Activated T-cell treated with anti-CD3 and anti-CD28 coated beads, Interleukin-2, amount 50 U/mL, for 24 hours (primary cell): ENCODE data around the gene PLIN5.
A peak's percentile ranks its signal among the peaks of the same experiment; 100 is the strongest.

Source experiments
- DNase-seq: peaks from one replicate; pipeline ENCODE4 v3.0.0-alpha.2; 2020
- H3K27ac Mint-ChIP-seq: 2 replicates; pipeline ENCODE4 v1.8.0; 2020; ENCODE audit warnings: mild to moderate bottlenecking, mixed read lengths
- H3K27me3 Mint-ChIP-seq: 2 replicates; pipeline ENCODE4 v1.8.0; 2020; ENCODE audit warnings: mixed read lengths
- H3K36me3 Mint-ChIP-seq: 2 replicates; pipeline ENCODE4 v1.8.0; 2020; ENCODE audit warnings: low read depth, mixed read lengths
- H3K4me1 Mint-ChIP-seq: 2 replicates; pipeline ENCODE4 v1.8.0; 2020; ENCODE audit warnings: low read depth, mixed read lengths
- H3K4me3 Mint-ChIP-seq: 2 replicates; pipeline ENCODE4 v1.8.0; 2020; ENCODE audit warnings: mild to moderate bottlenecking, moderate library complexity, mixed read lengths
- H3K9me3 Mint-ChIP-seq: 2 replicates; pipeline ENCODE4 v1.8.0; 2020; ENCODE audit warnings: mixed read lengths

The PLIN5 gene

DNA sequence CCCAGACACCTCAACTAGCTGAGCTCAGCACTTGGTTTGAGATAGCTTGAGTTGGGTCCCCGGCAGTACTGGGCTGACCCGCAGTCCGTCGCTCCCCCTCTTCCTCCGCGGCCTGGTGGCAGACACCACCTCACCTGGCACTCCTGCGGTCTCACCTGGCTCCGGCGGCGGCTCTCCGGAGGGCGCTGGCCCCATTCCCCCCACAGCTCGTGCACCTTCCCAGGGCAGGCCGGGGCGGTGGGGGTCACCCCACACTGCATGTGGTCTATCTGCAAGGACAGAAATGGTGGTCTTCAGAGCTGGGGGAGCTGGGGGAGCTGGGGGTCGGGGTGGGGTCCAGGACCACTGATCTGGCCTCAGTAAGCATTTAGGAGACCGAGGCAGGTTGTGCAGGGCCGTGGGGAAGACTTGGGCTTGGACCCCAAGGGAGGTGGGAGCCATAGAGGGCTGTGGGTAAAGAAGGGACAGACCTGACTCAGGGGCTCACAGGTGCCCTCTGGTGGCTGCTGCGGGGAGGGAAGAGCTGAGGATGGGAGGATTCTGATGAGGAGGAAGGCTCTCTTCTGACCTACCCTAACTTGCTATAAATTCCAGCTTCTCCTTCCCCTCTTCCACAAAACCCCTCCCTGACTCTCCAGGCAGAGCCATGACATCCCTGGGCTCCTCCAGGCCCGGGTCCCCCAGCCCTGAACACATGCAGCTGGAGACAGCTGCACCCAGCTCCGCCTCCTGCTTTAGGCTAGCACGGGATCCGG lies 10.0 kb downstream of the PLIN5 start:
- H3K27ac Mint-ChIP-seq: no peak overlapping the region
- no peaks in the 10 kb centered on the region for H3K9me3 Mint-ChIP-seq
- H3K36me3 Mint-ChIP-seq: no peaks in the 10 kb centered on the region
- peak; percentile 77 for DNase-seq
- no peaks in the 10 kb centered on the region for H3K27me3 Mint-ChIP-seq
- H3K4me3 Mint-ChIP-seq: no peak overlapping the region
- H3K4me1 Mint-ChIP-seq: no peaks in the 10 kb centered on the region

DNA sequence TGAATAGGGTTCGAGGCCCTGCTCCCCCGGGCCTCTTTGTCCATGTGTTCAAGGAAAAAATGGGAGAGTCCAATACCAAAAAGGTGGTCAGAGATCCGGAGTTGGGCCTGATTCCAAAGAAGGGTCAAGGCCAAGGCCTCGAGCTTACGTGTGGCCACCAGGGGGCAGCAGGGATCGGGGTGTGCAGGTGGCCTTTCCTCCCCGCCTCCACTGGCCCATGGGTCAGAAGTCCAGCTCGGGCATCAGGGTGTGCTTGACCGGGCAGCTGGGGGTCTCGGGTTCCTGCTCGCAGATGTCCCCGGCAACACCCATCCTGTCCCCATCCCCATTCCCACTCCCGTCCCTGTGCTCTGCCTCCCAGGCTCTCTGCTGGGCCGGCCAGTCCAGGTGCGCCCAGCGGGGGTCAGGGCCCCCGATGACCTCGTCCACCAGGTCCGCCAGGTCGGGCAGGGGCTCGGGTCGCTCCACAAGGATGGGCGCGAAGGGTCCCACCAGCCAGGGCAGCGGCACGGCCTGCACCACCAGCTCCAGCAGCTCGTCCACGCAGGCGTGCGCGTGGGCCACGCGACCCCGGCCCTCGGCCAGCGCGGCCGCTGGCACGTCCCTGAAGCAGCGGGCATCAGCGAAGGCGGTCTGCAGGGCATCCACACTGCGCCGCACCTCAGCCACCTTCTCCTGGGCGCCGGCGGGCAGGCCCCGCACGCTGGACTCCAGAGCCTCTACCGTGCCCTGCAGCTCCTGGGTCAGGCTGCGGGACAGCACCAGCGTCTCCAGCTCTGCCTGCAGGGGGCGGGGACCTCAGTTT lies 11.5 kb downstream of the PLIN5 start:
- H3K36me3 Mint-ChIP-seq: no peaks in the 10 kb centered on the region

GRCh38 chr19:4522291-4523002 lies 12.6 kb downstream of the PLIN5 start:
- Mint-ChIP-seq H3K4me1 (no peaks in the 10 kb centered on the region), H3K9me3 (no peaks in the 10 kb centered on the region), H3K4me3 (no peak overlapping the region), H3K36me3 (no peaks in the 10 kb centered on the region), H3K27ac (no peak overlapping the region), H3K27me3 (peaks cover 5% of the 10 kb centered on the region)
- no peak for DNase-seq

More for the DNA sequence above, 11.5 kb downstream of the PLIN5 start:
- H3K4me3 Mint-ChIP-seq: no peak overlapping the region
- H3K9me3 Mint-ChIP-seq: no peaks in the 10 kb centered on the region
- peaks cover 5% of the 10 kb centered on the region for H3K27me3 Mint-ChIP-seq
- no peaks in the 10 kb centered on the region for H3K4me1 Mint-ChIP-seq
- H3K27ac Mint-ChIP-seq: no peak overlapping the region
- peak; percentile 51 for DNase-seq

- no peaks in the 10 kb centered on the region for H3K9me3 Mint-ChIP-seq
- no peaks in the 10 kb centered on the region for H3K4me1 Mint-ChIP-seq
Observed at GRCh38 chr19:4521888-4522242, 13.2 kb downstream of the PLIN5 start.

GRCh38 chr19:4521170-4521887 lies 13.7 kb downstream of the PLIN5 start:
- H3K4me1 Mint-ChIP-seq: no peaks in the 10 kb centered on the region
- no peak overlapping the region for H3K4me3 Mint-ChIP-seq
- H3K27me3 Mint-ChIP-seq: peaks cover 5% of the 10 kb centered on the region
- H3K27ac Mint-ChIP-seq: no peak overlapping the region
- no peak for DNase-seq
- H3K9me3 Mint-ChIP-seq: no peaks in the 10 kb centered on the region
- H3K36me3 Mint-ChIP-seq: no peaks in the 10 kb centered on the region

More at GRCh38 chr19:4521888-4522242, 13.2 kb downstream of the PLIN5 start:
- H3K27me3 Mint-ChIP-seq: peaks cover 5% of the 10 kb centered on the region
- H3K36me3 Mint-ChIP-seq: no peaks in the 10 kb centered on the region
- H3K4me3 Mint-ChIP-seq: no peak overlapping the region
- no peak for DNase-seq
- no peak overlapping the region for H3K27ac Mint-ChIP-seq

DNA sequence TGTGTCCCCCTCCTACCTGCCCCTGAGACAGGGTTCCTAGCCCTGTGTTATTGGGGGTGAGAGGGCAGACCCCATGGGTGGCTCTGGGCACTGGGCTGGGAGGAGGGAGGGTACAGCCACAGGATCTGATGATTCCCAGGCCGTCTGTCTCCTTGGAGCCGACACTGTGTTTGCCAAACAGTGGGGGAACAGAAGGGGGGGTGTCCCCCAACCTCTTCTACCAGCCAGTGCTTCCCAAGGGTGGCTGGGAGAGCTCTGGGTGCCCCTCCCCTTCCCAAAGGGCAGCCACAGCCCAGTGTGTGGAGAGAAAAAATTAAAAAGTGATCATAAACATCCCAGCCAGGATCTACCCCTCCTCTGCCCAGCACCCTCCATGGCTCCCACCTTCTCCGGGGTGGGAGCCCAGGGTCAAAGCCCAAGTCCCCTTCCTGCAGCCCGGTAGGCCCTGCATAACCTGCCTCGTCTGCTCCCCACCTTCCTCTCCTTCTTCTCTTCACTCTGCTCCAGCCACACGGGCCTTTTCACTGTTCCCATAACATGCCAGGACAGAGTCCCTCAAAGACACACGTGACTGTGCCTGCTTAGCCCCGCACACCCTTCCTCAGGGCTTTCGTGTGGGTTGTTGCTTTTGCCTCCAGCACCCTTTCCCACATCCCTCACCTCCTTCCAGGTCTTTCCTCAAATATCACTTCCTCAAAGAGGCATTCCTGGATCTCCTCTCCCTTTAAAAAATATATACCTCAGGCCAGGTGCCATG lies 15.3 kb downstream of the PLIN5 start:
- peaks cover 5% of the 10 kb centered on the region for H3K27me3 Mint-ChIP-seq
- H3K4me1 Mint-ChIP-seq: no peaks in the 10 kb centered on the region
- no peak for DNase-seq
- no peaks in the 10 kb centered on the region for H3K9me3 Mint-ChIP-seq
- no peak overlapping the region for H3K4me3 Mint-ChIP-seq
- H3K27ac Mint-ChIP-seq: no peak overlapping the region
- no peaks in the 10 kb centered on the region for H3K36me3 Mint-ChIP-seq

GRCh38 chr19:4519172-4519496 lies 15.9 kb downstream of the PLIN5 start:
- no peaks in the 10 kb centered on the region for H3K9me3 Mint-ChIP-seq
- peaks cover 5% of the 10 kb centered on the region for H3K27me3 Mint-ChIP-seq
- no peak overlapping the region for H3K27ac Mint-ChIP-seq
- no peaks in the 10 kb centered on the region for H3K36me3 Mint-ChIP-seq
- no peak overlapping the region for H3K4me3 Mint-ChIP-seq
- DNase-seq: no peak
- H3K4me1 Mint-ChIP-seq: no peaks in the 10 kb centered on the region

DNA sequence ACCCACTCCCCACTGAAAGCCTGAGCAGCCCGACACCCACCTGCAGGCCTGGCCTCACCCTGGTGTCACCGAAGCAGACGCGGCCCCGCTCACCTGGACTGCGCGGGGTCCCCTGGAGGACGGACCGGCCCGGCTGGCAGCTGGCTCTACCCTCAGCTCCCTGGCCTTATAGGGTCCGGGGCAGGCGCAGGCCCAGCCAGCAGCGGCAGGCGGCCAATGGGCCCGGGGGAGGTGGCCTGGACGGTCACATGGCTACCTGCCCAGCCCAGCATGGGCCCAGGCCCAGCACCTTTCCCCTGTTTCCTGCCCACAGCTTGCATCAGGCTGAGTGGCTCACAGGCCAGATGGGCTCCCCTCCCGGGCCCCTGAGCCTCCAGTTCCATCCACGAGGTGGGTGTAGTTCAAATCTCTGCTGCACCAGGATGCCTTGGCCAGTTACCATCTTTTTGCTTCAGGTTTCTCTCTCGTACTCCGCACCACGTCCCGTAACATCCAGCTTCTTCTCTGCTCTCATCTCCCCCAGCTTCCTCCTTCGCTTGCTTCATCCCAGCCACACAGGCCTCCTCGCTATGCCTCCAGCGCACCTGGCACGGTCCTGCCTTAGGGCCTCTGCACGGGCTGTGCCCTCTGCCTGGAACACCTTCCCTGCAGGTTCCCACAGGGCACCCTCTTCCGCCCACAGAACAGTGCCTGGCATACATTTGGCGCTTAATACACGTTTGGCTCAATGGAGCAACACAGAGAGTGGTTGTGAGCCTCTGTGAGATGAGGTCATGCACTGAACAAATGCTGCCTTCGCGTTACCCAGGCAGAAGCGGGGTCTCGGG lies 16.5 kb downstream of the PLIN5 start, which contains the start of gene PLIN4:
TSS of gene PLIN4 (minus strand) at position 142 of the 827 bp plus-strand sequence. CDS start 214 bp downstream, outside the sequence.
- H3K4me1 Mint-ChIP-seq: no peaks in the 10 kb centered on the region
- no peaks in the 10 kb centered on the region for H3K9me3 Mint-ChIP-seq
- H3K27ac Mint-ChIP-seq: no peak within 1 kb of the TSS
- H3K27me3 Mint-ChIP-seq: peaks cover 5% of the 10 kb centered on the region
- DNase-seq: no peak
- no peaks in the 10 kb centered on the region for H3K36me3 Mint-ChIP-seq
- no peak within 1 kb of the TSS for H3K4me3 Mint-ChIP-seq

- Mint-ChIP-seq H3K36me3 (no peaks in the 10 kb centered on the region), H3K4me1 (no peaks in the 10 kb centered on the region), H3K27me3 (peaks cover 5% of the 10 kb centered on the region), H3K27ac (no peak overlapping the region), H3K9me3 (no peaks in the 10 kb centered on the region), H3K4me3 (no peak overlapping the region)
- no peak for DNase-seq
Observed at GRCh38 chr19:4517451-4518057, 17.5 kb downstream of the PLIN5 start.

DNA sequence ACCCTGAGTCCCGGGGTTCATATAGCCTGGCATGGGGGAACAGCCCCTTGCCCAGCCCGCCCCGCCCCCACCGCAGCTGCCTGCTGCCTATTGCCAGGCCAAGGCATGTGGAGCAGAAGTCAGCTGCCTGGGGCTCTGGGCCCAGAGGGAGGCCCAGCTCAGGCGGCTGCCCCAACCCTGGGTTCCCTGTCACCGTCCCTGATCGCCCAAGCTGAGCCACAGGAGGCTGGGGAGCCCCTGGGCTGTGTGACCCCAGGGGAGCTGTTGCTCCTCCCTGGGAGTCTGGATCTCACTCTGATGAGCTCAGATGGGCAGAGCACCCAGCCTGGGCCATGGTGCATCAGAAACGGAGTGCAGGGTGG lies 18.1 kb downstream of the PLIN5 start:
- Mint-ChIP-seq H3K27ac (no peak overlapping the region), H3K27me3 (peaks cover 5% of the 10 kb centered on the region), H3K4me3 (no peak overlapping the region), H3K9me3 (no peaks in the 10 kb centered on the region), H3K4me1 (no peaks in the 10 kb centered on the region), H3K36me3 (no peaks in the 10 kb centered on the region)
- no peak for DNase-seq

DNA sequence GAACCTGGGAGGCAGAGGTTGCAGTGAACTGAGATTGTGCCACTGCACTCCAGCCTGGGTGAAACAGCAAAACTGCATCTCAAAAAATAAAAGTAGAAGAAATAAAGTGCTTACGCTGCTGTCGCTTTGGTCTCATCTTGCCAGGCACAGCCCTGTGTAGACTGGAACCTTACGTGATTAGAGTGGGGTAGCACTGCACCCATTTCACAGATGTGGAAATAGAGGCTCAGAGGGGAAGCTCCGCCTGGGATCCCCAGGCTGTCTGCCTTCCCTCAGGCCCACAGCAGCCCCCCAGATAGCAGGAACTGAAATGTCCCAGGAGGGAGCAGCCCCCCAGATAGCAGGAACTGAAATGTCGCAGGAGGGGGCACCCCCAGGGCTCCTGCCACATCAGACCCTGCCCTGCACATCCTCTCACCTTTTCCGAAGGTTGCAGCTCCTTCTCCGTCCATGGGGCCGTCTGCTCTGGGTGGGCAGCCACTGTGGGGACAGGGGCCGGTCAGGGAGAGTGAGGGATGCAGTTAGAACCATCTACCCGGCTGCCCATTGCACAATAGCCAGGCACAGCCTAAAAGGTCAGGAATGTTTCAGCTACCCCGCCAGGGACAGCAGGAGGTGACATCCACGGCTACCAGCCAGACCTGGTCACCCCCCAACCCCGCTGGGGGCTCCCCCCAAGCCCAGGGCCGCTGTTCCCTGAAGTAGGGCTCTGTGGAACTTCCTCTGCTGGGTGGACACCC lies 18.7 kb downstream of the PLIN5 start:
- DNase-seq: no peak
- Mint-ChIP-seq H3K4me3 (no peak overlapping the region), H3K27me3 (peaks cover 5% of the 10 kb centered on the region), H3K27ac (no peak overlapping the region), H3K4me1 (no peaks in the 10 kb centered on the region), H3K36me3 (no peaks in the 10 kb centered on the region), H3K9me3 (no peaks in the 10 kb centered on the region)

- Mint-ChIP-seq H3K4me1 (no peaks in the 10 kb centered on the region), H3K27ac (no peak overlapping the region), H3K27me3 (peaks cover 5% of the 10 kb centered on the region), H3K9me3 (no peaks in the 10 kb centered on the region), H3K36me3 (no peaks in the 10 kb centered on the region), H3K4me3 (no peak overlapping the region)
- DNase-seq: no peak
Observed at GRCh38 chr19:4515732-4516131, 19.3 kb downstream of the PLIN5 start.
